GM23338 (cell line): ENCODE data around the gene RELL2. TPM values are rescaled to one million over a fixed set of nuclear protein-coding genes. Genes with fewer than 3 reads are reported as not detected.

ENCODE experiments used
- ATAC-seq: fragments of 200-7000 bp; cut with Tn5 transposase; 3 replicates; pipeline ENCODE4 v1.9.1; 2020
- DNase-seq: peaks from one replicate; pipeline ENCODE4 v3.0.0-alpha.2; 2015; ENCODE audit warnings: low spot score
- H2AFZ ChIP-seq: fragments of 200-600 bp; sonication (generic); 2 replicates; pipeline ENCODE4 v1.8.0; 2016; ENCODE audit warnings: antibody characterized with exemption, mild to moderate bottlenecking, moderate library complexity
- H3F3A ChIP-seq: fragments of 200-600 bp; sonication (generic); replicated peaks from 2 replicates; pipeline ENCODE4 v1.8.0; 2017; ENCODE audit warnings: antibody characterized with exemption, mixed run types, low read depth
- H3K27ac ChIP-seq: fragments of 200-600 bp; sonication (generic); 2 replicates; pipeline ENCODE4 v1.6.1; 2016; ENCODE audit warnings: low read depth
- H3K27me3 ChIP-seq: fragments of 200-600 bp; sonication (generic); 2 replicates; pipeline ENCODE4 v1.8.0; 2016; ENCODE audit warnings: mild to moderate bottlenecking, mixed run types, moderate library complexity; ENCODE audit not compliant: insufficient read depth
- H3K36me3 ChIP-seq: fragments of 200-600 bp; sonication (generic); 2 replicates; pipeline ENCODE4 v1.8.0; 2016; ENCODE audit warnings: mild to moderate bottlenecking; ENCODE audit not compliant: insufficient read depth
- H3K4me1 ChIP-seq: fragments of 200-600 bp; sonication (generic); 2 replicates; pipeline ENCODE4 v1.8.0; 2016; ENCODE audit warnings: mild to moderate bottlenecking, moderate library complexity; ENCODE audit not compliant: insufficient read depth
- H3K4me2 ChIP-seq: fragments of 200-600 bp; sonication (generic); 2 replicates; pipeline ENCODE4 v1.7.1; 2017; ENCODE audit warnings: mixed run types
- H3K4me3 ChIP-seq: fragments of 200-600 bp; sonication (generic); 2 replicates; pipeline ENCODE4 v1.6.1; 2016; ENCODE audit warnings: mixed run types
- H3K79me2 ChIP-seq: fragments of 200-600 bp; sonication (generic); replicated peaks from 2 replicates; pipeline ENCODE4 v1.8.0; 2017; ENCODE audit warnings: mild to moderate bottlenecking; ENCODE audit not compliant: insufficient read depth
- H3K9me2 ChIP-seq: fragments of 200-600 bp; sonication (generic); 2 replicates; pipeline ENCODE4 v1.8.0; 2017; ENCODE audit not compliant: insufficient read depth
- H4K20me1 ChIP-seq: fragments of 200-600 bp; sonication (generic); replicated peaks from 2 replicates; pipeline ENCODE4 v1.8.0; 2017; ENCODE audit warnings: mild to moderate bottlenecking; ENCODE audit not compliant: insufficient read depth
- H3K27ac Mint-ChIP-seq: 2 replicates; pipeline ENCODE4 v1.8.0; 2020; ENCODE audit warnings: inconsistent platforms, mild to moderate bottlenecking, moderate library complexity, mixed read lengths
- H3K27me3 Mint-ChIP-seq: 3 replicates; pipeline ENCODE4 v1.8.0; 2022; ENCODE audit warnings: low read depth, mild to moderate bottlenecking, moderate library complexity, mixed read lengths, inconsistent platforms; ENCODE audit not compliant: insufficient read depth, poor library complexity
- H3K36me3 Mint-ChIP-seq: 3 replicates; pipeline ENCODE4 v1.8.0; 2021; ENCODE audit warnings: low read depth, mild to moderate bottlenecking, inconsistent platforms, moderate library complexity, mixed read lengths
- H3K4me1 Mint-ChIP-seq: 3 replicates; pipeline ENCODE4 v1.8.0; 2020; ENCODE audit warnings: mild to moderate bottlenecking, inconsistent platforms, mixed read lengths
- H3K4me3 Mint-ChIP-seq: 3 replicates; pipeline ENCODE4 v1.8.0; 2021; ENCODE audit warnings: moderate library complexity, mild to moderate bottlenecking, inconsistent platforms, mixed read lengths
- H3K9me3 Mint-ChIP-seq: 3 replicates; pipeline ENCODE4 v1.8.0; 2020; ENCODE audit warnings: moderate library complexity, mild to moderate bottlenecking, inconsistent platforms, mixed read lengths
- CREB1 ChIP-seq: fragments of 250-450 bp; sonication (Bioruptor Pico); IDR thresholded peaks from 2 replicates; pipeline ENCODE4 v1.5.0; 2020; ENCODE audit warnings: low read depth, mild to moderate bottlenecking, moderate library complexity
- CTCF ChIP-seq, 2 experiments: fragments of 200-600 bp in 1 of 2; sonication (generic) in 1 of 2; conservative IDR thresholded peaks; 2 replicates each; pipeline versions ENCODE4 v1.5.1 to v1.6.1; 2016 to 2017; ENCODE audit warnings: antibody characterized with exemption in 2 of 2, low read depth in 2 of 2, mild to moderate bottlenecking in 2 of 2, moderate library complexity in 1 of 2
- JUNB ChIP-seq: IDR thresholded peaks from one replicate; pipeline ENCODE4 v1.6.1; 2016; ENCODE audit warnings: antibody characterized with exemption; ENCODE audit not compliant: unreplicated experiment
- POLR2AphosphoS5 ChIP-seq: IDR thresholded peaks from 2 replicates; pipeline ENCODE4 v1.6.1; 2016; ENCODE audit warnings: antibody characterized with exemption, low read depth
- STAT1 ChIP-seq: IDR thresholded peaks from one replicate; pipeline ENCODE4 v1.6.1; 2016; ENCODE audit warnings: antibody characterized with exemption; ENCODE audit not compliant: unreplicated experiment
- ZNF331 ChIP-seq: fragments of 250-450 bp; sonication (Bioruptor Pico); IDR thresholded peaks from 2 replicates; pipeline ENCODE4 v1.5.0; 2020; ENCODE audit warnings: low read depth, mild to moderate bottlenecking, moderate library complexity
- ZNF462 ChIP-seq: fragments of 250-450 bp; sonication (Bioruptor Pico); IDR thresholded peaks from 2 replicates; pipeline ENCODE4 v1.5.0; 2020; ENCODE audit warnings: mild to moderate bottlenecking, moderate library complexity
- polyA plus RNA-seq: library from polyadenylated mRNA; unstranded; fragments of >200 nt; fragmentation: Nextera tagmentation; extraction: Ambion mirVana; gene quantifications from 2 replicates; pipeline ENCODE4 v1.2.1, GENCODE V29; 2016
- total RNA-seq: library from RNA; depleted of rRNA; stranded (reverse); fragments of >200 nt; shearing (Covaris generic); gene quantifications from 2 replicates; pipeline ENCODE4 v1.2.3, GENCODE V29; 2014

RELL2 gene
- total and polyA plus RNA-seq, 2 experiments from 2014 or later: 20.4 to 30.6 TPM

GRCh38 chr5:141640698-141641097, 3.9 kb downstream of the RELL2 start (continued):
- TF ChIP-seq ZNF462 (no peak), ZNF331 (CRISPR knock-in tag) (no peak), STAT1 (no peak), POLR2AphosphoS5 (no peak)

- H3K36me3 ChIP-seq: 0 out of 2 replicates have a peak, but pooled peaks cover 3% of the 10 kb centered on the region
- H3F3A ChIP-seq: 0 out of 2 replicates have a peak, but pooled peaks cover 7% of the 10 kb centered on the region
- H3K27ac Mint-ChIP-seq: no peak overlapping the region
- H3K9me2 ChIP-seq: no peaks in the 10 kb centered on the region
- peaks cover 6% of the 10 kb centered on the region for H3K27me3 Mint-ChIP-seq
- no peak overlapping the region for H2AFZ ChIP-seq
- H3K4me2 ChIP-seq: no peak overlapping the region
- H3K9me3 Mint-ChIP-seq: no peaks in the 10 kb centered on the region
- H3K79me2 ChIP-seq: no peaks in the 10 kb centered on the region; the same call in 1 of the 2 replicates
- peak; percentile 40 for DNase-seq
- H3K4me1 Mint-ChIP-seq: peaks cover 16% of the 10 kb centered on the region
- ATAC-seq: no peak
- no peak overlapping the region for H3K4me3 ChIP-seq
- H3K36me3 Mint-ChIP-seq: peaks cover 46% of the 10 kb centered on the region
- H4K20me1 ChIP-seq: peaks cover 5% of the 10 kb centered on the region; the same call in 1 of the 2 replicates
- TF ChIP-seq CREB1 (CRISPR knock-in tag) (no peak), CTCF (conservative IDR thresholded peaks at IDR 0.05; ENCODE audit: low read depth in 2 of 2) (peak; percentile 27 to 36; a peak in 3 of 4 replicates), JUNB (no peak), ZNF331 (CRISPR knock-in tag) (no peak)
- peaks cover 8% of the 10 kb centered on the region for H3K4me1 ChIP-seq
- no peak overlapping the region for H3K27ac ChIP-seq
- H3K4me3 Mint-ChIP-seq: no peak overlapping the region
- H3K27me3 ChIP-seq: peaks cover 3% of the 10 kb centered on the region; the same call in 1 of the 2 replicates
Measured at GRCh38 chr5:141641634-141642267, 5.0 kb downstream of the RELL2 start.
